OCI-LY3 (cell line): ENCODE measurements around the gene ENTR1.

Source experiments
- H2AFZ ChIP-seq: fragments of 200-600, 300-600 bp; shearing (Covaris generic); 2 replicates; pipeline ENCODE4 v1.6.0; 2014; ENCODE audit warnings: antibody characterized with exemption, low read depth, low read length
- H3K27ac ChIP-seq: fragments of 200-600, 300-600 bp; sonication (generic); 2 replicates; pipeline ENCODE4 v1.5.1; 2014; ENCODE audit warnings: mild to moderate bottlenecking, low read length, moderate library complexity, mixed read lengths
- H3K27me3 ChIP-seq: fragments of 200-600, 300-600 bp; sonication (generic); 2 replicates; pipeline ENCODE4 v1.6.1; 2014; ENCODE audit warnings: low read depth, low read length, mixed read lengths
- H3K36me3 ChIP-seq: fragments of 200-600, 300-600 bp; sonication (generic); replicated peaks from 2 replicates; pipeline ENCODE3; 2014; ENCODE audit warnings: low read depth, low read length, mixed read lengths
- H3K4me1 ChIP-seq: fragments of 300-600, 200-600 bp; sonication (generic); 2 replicates; pipeline ENCODE4 v1.6.1; 2014; ENCODE audit warnings: low read length, mixed read lengths
- H3K4me2 ChIP-seq: fragments of 200-600, 300-600 bp; sonication (generic); 2 replicates; pipeline ENCODE4 v1.6.1; 2014; ENCODE audit warnings: low read length, mixed read lengths
- H3K4me3 ChIP-seq: fragments of 300-600, 200-600 bp; sonication (generic); 2 replicates; pipeline ENCODE4 v1.5.1; 2014; ENCODE audit warnings: antibody characterized with exemption, mild to moderate bottlenecking, low read length, moderate library complexity
- H3K79me2 ChIP-seq: fragments of 300-600, 200-600 bp; shearing (Covaris generic); 2 replicates; pipeline ENCODE4 v1.6.1; 2014; ENCODE audit warnings: mild to moderate bottlenecking, low read length, mixed read lengths
- H3K9ac ChIP-seq: fragments of 300-600, 200-600 bp; shearing (Covaris generic); 2 replicates; pipeline ENCODE4 v1.6.0; 2014; ENCODE audit warnings: mild to moderate bottlenecking, low read length, moderate library complexity
- H3K9me3 ChIP-seq: fragments of 200-600, 300-600 bp; shearing (Covaris generic); 2 replicates; pipeline ENCODE4 v1.6.1; 2014; ENCODE audit warnings: low read length, mixed read lengths; ENCODE audit not compliant: insufficient read depth
- H4K20me1 ChIP-seq: fragments of 200-600, 300-600 bp; sonication (generic); 2 replicates; pipeline ENCODE4 v1.6.1; 2016; ENCODE audit warnings: low read length, mixed read lengths; ENCODE audit not compliant: insufficient read depth
- CTCF ChIP-seq: fragments of 200-600, 300-600 bp; sonication (generic); IDR thresholded peaks from 2 replicates; pipeline ENCODE4 v1.5.1; 2014; ENCODE audit warnings: antibody characterized with exemption, low read length, low read depth
- EZH2phosphoT487 ChIP-seq: fragments of 200-600 bp; shearing (Covaris generic); IDR thresholded peaks from 2 replicates; pipeline ENCODE4 v1.6.1; 2018; ENCODE audit warnings: antibody characterized with exemption, mixed run types, low read depth

The ENTR1 gene

GRCh38 chr9:136399176-136400037 is 11.0 kb downstream of the ENTR1 start:
- Histone ChIP-seq H3K9me3 (no peaks in the 10 kb centered on the region), H3K36me3 (peaks cover 54% of the 10 kb centered on the region), H3K9ac (peak overlapping the region; percentile 86), H3K4me3 (peak overlapping the region; percentile 92), H2AFZ (no peak overlapping the region), H3K27ac (peak overlapping the region; percentile 61), H3K4me2 (peak overlapping the region; percentile 94), H3K79me2 (peaks cover 55% of the 10 kb centered on the region), H4K20me1 (peaks cover 13% of the 10 kb centered on the region), H3K4me1 (peaks cover 30% of the 10 kb centered on the region), H3K27me3 (no peaks in the 10 kb centered on the region)
- TF ChIP-seq CTCF (no peak), EZH2phosphoT487 (no peak)

GRCh38 chr9:136398286-136398685 is 12.1 kb downstream of the ENTR1 start:
- Histone ChIP-seq H3K4me1 (peaks cover 19% of the 10 kb centered on the region), H3K27me3 (no peaks in the 10 kb centered on the region), H3K36me3 (peaks cover 57% of the 10 kb centered on the region), H3K9ac (peak overlapping the region; percentile 86; the same call in 1 of the 2 replicates), H4K20me1 (peaks cover 13% of the 10 kb centered on the region), H3K27ac (peak overlapping the region; percentile 61; the same call in 1 of the 2 replicates), H2AFZ (no peak overlapping the region), H3K9me3 (no peaks in the 10 kb centered on the region), H3K4me2 (peak overlapping the region; percentile 94), H3K79me2 (peaks cover 50% of the 10 kb centered on the region), H3K4me3 (peak overlapping the region; percentile 92)
- TF ChIP-seq CTCF (no peak), EZH2phosphoT487 (no peak)

GRCh38 chr9:136397643-136398042 is 12.8 kb downstream of the ENTR1 start:
- Histone ChIP-seq H3K9ac (no peak overlapping the region), H4K20me1 (peaks cover 13% of the 10 kb centered on the region), H3K79me2 (peaks cover 49% of the 10 kb centered on the region), H3K4me3 (no peak overlapping the region), H3K4me2 (no peak overlapping the region), H3K9me3 (no peaks in the 10 kb centered on the region), H3K27me3 (no peaks in the 10 kb centered on the region), H3K4me1 (peaks cover 16% of the 10 kb centered on the region), H2AFZ (no peak overlapping the region), H3K27ac (no peak overlapping the region), H3K36me3 (peaks cover 59% of the 10 kb centered on the region)
- no peak for TF ChIP-seq EZH2phosphoT487
- TF ChIP-seq CTCF = no peak

GRCh38 chr9:136396219-136396515 is 14.2 kb downstream of the ENTR1 start:
- Histone ChIP-seq H3K9ac (no peak overlapping the region), H3K4me2 (no peak overlapping the region), H3K9me3 (no peaks in the 10 kb centered on the region), H3K4me3 (no peak overlapping the region), H2AFZ (no peak overlapping the region), H3K27me3 (no peaks in the 10 kb centered on the region), H3K27ac (no peak overlapping the region), H3K79me2 (peaks cover 55% of the 10 kb centered on the region), H3K4me1 (peaks cover 16% of the 10 kb centered on the region), H4K20me1 (peaks cover 13% of the 10 kb centered on the region), H3K36me3 (peaks cover 61% of the 10 kb centered on the region)
- TF ChIP-seq CTCF = no peak
- TF ChIP-seq EZH2phosphoT487 = no peak
